ENCODE results near the gene TTC9B.
"Not testable (repeated sequence)": the region's sequence is repeated elsewhere in the genome, so short reads cannot be mapped to it uniquely, and the experiment has no call there.

TTC9B gene

GRCh38 chr19:40210889-40211288 is 7.3 kb downstream of the TTC9B start:
- DNase-seq, result no peak

DNA sequence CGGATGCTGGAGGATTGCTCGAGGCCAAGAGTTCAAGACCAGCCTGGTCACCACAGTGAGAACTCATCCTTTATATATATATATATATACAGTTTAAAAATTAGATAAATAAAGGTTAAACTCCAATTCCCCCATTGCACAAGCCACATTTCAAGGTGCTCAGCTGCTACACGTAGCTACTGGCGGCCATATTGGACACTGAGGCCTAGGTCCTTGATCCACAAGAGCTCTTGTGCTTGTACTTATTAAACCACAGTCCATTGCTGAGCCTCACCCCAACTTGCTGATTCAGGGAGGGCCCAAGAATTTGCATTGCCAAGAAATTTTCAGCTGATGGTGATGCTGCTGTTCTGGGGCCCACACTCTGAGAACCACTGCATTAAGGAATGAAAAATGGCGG is 9.6 kb downstream of the TTC9B start:
- no peak for DNase-seq

GRCh38 chr19:40205760-40206159 is 12.4 kb downstream of the TTC9B start:
- DNase-seq, result no peak

- no peak for DNase-seq
Measured at GRCh38 chr19:40204381-40204780, 13.8 kb downstream of the TTC9B start.

- DNase-seq, result no peak
Measured at GRCh38 chr19:40200341-40201099, 17.7 kb downstream of the TTC9B start.

GRCh38 chr19:40198272-40198990 is 19.8 kb downstream of the TTC9B start:
- DNase-seq, result no peak

DNA sequence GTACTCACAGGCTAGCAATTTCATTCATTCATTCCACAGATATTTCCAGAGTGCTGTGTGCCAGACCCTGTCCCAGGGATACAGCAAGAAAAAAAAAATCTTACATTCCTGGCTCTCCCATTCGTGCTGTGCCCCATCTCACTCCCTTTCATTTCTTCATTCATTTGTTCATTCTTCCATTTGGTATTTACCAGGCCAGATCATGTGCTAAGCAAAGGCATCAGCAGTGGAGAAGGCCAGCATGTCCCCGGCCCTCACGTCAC is 24.7 kb downstream of the TTC9B start:
- no peak for DNase-seq

GRCh38 chr19:40192758-40193586 is 25.2 kb downstream of the TTC9B start:
- no peak for DNase-seq

- DNase-seq, result peak; percentile 15 to 19
Measured at GRCh38 chr19:40191836-40192646, 26.1 kb downstream of the TTC9B start.

GRCh38 chr19:40190891-40191835 is 27.0 kb downstream of the TTC9B start, which contains the start of gene MAP3K10:
MAP3K10 (plus strand) TSS chr19:40191426; CDS start chr19:40192032, 606 bp downstream.
- peak; percentile 61 to 69 for DNase-seq

GRCh38 chr19:40184273-40184672 is 33.9 kb downstream of the TTC9B start:
- DNase-seq, result no peak

- DNase-seq, result no peak
Measured at GRCh38 chr19:40178756-40179155, 39.4 kb downstream of the TTC9B start.

DNA sequence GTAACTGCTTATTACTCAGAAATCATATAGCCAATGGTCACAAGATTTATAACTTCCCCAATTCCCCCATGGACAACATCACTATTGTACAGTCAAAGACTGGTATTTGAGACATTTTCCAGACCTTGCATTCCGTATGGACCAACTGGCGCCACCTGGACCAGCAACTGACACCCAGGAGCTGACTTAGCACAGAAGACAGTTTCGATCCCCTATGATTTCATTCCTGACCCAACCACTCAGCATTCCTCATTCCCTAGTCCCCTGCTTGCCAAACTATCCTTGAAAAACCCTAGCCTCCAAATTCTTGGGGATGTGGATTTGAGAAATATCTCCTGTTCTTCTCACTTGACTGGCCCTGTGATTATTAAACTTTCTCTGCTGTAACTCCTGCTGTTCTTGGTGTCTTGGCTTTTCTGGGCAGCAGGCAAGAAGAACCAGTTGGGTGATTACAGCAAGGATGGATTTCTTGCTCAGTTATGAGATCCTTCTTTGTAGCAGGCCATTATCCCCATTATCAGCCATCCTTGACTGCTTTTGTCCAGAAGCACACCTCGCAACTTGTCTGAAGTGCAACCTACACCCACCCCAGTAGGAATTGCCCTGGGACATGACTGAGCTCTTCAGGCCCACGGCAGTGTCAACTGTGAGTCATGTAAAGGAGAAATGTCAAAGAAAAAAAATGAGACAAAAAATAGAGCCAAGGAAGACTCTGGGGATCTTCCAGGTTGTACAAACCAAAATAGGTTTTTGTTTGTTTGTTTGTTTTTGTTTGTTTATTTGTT is 40.7 kb downstream of the TTC9B start:
- DNase-seq, result no peak

DNA sequence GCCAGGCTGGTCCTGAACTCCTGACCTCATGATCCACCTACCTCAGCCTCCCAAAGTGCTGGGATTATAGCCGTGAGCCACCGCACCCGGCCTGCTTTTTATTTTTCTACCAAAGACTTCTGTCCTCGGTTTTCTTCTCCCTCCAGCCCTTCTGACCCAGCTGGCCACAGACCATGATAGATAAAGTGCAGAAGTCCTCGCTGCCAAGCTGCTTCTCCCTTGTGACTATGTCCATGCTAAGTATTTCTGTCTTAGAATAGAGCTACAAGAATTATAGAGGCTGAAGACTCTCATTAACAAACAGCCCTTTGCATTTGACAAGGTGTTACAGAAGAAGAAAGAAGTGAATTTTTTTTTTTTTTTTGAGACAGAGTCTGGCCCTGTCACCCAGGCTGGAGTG is 42.4 kb downstream of the TTC9B start:
- no peak for DNase-seq

- DNase-seq, result no peak
Measured at GRCh38 chr19:40174092-40174491, 44.1 kb downstream of the TTC9B start.

GRCh38 chr19:40171293-40171692 is 46.9 kb downstream of the TTC9B start:
- not testable (repeated sequence) for DNase-seq

- DNase-seq, result not testable (repeated sequence)
Measured at GRCh38 chr19:40170303-40170989, 47.7 kb downstream of the TTC9B start.

GRCh38 chr19:40169482-40170302 is 48.5 kb downstream of the TTC9B start:
- DNase-seq, result not testable (repeated sequence)

Measured in activated CD4-positive, alpha-beta T cell treated with anti-CD3 and anti-CD28 coated beads for 4 hours (primary cell).